NCI-H2107 treated with DMSO at 0.1 percent for 48 hours (cell line): ENCODE measurements around the gene SERPINB11.
"Not testable (repeated sequence)": the region's sequence is repeated elsewhere in the genome, so short reads cannot be mapped to it uniquely, and the experiment has no call there.

Source experiments
- DNase-seq: peaks from one replicate; lab custom pipeline; 2025; ENCODE audit not compliant: unreplicated experiment; lab: John Stamatoyannopoulos, UW

The SERPINB11 gene

DNA sequence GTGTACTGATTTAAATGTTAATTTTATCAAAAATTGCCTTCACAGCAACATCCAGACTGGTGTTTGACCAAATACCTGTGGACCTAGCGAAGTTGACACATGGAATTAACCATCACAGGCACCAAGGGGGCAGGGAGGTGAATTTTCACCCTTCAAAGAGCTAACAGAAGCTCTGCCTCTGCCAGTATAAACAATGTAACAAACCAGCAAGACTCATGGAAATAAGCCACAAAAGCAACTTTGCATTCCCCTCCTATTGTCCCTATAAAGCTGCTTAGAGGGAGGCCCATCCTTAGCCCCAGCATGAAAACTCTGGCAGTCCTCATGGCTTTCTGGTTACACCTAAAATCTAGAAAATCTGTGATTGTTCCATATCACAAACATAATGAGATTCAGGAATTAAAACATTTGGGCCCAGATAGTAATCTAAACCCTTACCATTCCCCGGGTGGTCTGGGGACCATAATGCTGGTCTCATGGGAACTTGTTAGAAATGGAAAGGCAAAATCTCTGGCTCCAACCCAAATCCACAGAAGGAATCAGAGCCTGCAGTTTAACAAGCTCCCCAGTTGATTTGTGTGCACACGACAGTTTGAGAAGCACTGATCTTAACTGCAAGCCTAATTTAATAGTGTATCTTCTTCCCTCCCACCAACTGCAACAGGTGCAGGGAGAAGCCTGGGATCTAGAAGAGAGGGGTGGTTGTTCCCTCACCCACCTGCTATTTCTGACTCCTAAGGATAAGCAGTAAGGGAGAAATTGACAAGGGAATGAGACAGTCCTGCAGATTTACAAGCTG is 23.1 kb downstream of the SERPINB11 start:
- peak; percentile 18 for DNase-seq

DNA sequence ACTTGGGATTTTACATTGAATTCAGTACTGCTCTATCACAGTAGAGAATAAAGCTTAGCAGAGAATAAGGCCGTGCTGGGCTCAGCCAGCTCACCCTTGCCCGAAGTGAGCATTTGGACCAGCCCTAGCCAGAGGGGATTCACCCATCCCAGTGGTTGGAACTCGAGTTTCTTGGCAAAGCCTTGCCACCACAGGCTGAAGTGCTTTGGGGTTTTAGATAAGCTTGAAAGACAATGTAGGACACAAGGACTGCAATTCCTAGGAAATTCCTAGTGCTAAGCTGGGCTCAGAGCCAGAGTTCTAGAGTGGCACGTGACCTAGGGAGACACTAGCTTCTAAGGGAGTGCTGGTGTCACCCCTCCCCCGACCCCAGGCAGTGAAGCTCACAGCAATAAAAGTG is 28.0 kb downstream of the SERPINB11 start:
- DNase-seq = no peak

DNA sequence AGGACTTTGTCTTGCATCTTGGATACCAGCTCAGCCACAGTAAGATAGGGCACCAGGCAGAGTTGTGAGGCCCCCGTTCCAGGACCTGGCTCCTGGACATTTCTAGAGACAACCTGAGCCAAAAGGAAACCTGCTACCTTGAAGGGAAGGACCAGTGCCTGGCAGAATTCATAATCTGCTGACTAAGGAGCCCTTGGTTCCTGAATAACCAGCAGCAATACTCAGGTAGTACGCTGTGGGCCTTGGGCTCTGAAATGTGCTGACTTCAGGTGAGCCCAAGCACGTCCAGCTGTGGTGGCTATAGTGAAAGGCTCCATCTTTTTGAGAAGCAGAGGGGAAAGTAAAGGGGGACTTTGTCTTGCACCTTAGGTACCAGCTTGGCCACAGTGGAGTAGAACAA is 28.5 kb downstream of the SERPINB11 start:
- no peak for DNase-seq

DNA sequence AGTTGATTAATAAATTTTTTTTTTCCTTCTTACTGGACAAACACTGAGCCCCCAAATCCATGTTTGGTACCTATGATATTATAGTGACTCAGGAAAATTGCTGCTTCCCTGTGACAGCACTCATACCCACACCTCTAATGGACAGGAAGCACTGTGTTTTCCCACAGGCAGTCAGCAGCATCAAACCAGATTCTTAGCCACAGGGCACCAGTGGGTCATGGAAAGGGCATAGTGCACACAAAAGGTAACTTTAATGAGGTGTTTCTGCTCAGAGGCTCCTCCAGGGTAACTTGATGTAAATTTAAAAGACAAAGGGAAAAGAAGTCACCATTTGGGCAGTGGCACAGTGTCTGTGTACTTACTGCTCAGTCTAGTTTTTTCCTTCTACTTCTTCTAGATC is 34.1 kb downstream of the SERPINB11 start:
- DNase-seq = no peak

DNA sequence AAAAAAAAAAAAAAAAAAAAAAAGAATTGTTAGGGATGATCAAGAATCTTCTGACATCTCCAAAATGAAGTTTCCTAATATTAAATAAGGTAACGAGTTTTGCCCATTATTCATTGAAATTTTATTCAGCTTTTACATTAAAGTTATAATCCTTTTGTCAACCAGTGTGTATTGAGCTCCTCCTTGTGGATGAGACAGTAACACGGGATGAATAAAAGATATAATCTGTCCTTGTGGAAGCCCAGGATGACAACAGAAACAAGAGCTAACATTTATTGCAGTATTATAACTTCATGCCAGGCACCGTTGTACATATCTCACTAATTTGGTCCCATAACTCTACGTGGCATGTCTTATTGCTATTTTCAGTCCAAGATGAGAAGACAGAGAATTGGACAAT is 39.0 kb downstream of the SERPINB11 start:
- DNase-seq = no peak

DNA sequence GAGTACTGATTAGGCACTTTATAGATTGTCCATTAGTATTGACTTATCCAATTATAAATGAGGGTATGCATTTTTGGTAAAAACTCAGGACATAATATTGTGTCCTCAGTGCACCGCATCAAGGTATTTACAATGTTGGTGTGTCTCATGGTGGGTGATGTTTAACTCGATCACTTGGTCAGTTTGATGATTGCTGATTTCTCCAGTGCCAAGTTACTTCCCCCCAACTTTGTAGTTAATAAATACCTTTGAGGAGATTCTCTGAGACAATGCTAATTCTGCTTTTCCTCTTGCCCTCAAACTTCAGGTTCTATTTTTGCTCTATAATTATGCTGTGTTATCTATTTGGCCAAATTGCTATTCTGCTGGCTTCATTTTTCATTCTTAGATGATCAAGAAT is 44.2 kb downstream of the SERPINB11 start:
- no peak for DNase-seq

DNA sequence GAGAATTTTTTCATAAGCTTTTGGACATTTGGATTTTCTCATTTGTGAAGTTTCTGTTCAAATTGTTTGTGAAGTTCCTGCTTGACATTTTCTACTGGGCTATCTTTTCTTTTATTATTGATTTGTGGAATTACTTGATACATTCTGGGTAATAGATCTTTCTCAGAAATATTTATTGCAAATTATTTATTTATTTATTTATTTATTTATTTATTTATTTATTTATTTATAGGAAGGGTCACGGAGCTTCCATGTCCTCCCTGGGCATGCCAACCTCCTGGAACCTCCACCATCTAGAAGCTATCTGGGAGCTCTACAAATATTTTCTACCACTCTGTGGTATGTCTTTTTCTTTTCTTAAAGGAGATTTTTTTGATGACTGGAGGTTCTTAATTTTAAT is 46.7 kb downstream of the SERPINB11 start:
- DNase-seq = no peak

DNA sequence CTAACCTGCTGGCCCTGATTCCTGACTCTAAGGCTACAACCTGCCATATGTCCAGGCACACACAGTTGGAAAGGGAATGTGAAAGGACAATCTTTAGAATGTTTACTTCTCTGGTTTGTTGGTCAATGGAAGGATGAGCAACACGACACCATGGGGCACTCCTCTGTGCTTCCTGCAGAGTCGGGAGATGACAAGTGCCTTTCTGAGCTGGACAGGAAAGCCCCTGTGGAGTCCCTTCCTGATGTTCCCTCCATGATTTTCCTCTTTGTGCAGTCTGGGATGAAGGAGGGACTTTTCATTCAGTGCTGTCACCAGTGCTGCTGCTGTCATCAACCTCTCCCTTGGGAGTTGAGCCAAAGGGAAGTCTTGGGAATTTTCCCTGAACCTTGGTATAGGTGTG is 49.9 kb downstream of the SERPINB11 start:
- no peak for DNase-seq

DNA sequence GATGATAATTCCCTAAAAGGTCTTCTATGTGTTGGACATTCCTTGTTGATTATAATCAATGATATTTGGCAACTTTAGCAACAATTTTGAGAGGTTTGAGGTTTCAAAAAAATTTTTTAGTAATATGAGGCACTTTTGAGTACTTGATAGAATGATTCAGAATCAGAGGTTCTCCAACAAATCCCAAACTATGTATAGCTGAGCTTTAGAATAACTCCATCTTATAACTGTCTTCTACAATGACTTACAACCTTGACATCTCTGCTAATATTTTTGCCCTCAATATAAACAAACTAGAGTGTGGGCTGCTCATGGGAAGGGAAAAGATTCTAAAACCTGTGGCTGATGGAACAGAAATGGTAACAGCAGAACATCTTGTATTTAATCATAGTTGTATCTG is 50.9 kb downstream of the SERPINB11 start:
- DNase-seq = no peak

DNA sequence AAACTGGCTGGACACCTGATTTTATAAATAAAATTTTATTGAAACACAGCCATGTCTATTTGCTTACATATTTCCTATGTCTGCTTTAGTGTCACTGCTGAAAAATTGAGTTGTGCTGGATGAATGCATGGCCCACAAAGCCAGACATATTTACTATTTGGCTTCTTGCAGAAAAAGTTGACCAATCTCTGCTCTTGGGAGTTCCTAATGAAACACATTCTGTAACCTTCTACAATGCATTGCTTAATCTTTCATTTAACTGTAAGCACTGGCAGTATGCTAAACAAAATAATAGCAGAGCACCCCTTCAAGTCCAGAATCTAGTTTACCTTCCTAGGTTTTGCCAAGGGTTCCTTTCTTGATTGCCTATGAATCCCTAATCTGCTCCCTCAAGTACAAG is 54.8 kb downstream of the SERPINB11 start:
- no peak for DNase-seq

DNA sequence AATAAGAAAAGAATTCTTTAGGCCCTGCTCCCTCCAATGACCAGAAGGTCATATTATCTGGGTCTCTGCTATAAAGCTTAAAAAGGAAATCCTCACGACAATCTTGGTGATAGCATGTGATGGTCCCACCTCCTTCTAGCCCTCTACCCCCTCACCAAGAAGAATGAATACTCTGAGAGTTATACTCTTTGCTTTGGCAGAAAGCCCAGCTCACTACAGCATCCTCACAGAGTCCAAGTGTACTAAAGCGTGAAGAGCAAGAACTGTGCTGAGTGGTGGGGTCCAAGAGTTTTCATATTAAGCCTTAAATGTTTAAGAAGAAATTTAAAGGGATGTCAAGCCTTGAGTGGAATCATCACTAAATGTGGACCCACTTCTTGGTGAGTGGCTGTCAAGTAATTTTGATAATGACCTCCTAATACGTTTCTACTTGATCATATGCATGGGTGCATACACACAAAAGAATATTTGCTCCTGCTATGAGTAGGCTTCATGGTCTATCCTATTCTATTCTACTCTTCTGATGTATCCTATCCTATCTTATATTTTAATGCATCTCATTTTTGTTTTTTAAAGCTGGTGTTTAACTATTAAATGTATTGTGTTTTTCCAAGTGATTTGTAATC is 56.0 kb downstream of the SERPINB11 start:
- DNase-seq = no peak

DNA sequence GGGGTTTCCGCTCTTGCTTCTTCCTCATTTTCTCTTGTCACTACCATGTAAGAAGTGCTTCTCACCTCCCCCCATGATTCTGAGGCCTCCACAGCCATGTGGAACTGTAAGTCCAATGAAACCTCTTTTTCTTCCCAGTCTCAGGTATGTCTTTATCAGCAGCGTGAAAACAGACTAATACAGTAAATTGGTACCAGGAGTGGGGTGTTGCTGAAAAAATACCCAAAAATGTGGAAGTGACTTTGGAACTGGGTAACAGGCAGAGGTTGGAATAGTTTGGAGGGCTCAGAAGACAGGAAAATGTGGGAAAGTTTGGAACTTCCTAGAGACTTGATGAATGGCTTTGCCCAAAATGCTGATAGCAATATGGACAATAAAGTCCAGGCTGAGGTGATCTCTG is 57.0 kb downstream of the SERPINB11 start:
- not testable (repeated sequence) for DNase-seq

DNA sequence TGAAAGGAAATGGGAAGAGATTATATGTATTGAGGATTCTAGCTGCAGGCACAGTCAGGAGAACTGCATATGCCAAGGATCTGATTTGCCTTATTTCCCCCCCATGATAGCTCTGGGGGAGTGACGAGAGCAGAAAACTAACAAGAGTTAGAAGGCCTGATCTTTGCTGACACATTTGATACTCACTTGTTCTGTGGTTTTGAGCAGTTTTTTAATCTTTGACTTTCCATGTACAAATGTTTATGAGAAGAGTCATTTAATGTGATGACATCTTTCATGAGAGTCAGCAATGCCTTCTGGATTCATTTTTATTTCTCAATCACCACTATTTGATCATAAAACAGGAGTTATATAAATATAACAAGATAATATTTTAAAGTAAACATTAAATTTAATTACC is 59.8 kb downstream of the SERPINB11 start:
- no peak for DNase-seq

DNA sequence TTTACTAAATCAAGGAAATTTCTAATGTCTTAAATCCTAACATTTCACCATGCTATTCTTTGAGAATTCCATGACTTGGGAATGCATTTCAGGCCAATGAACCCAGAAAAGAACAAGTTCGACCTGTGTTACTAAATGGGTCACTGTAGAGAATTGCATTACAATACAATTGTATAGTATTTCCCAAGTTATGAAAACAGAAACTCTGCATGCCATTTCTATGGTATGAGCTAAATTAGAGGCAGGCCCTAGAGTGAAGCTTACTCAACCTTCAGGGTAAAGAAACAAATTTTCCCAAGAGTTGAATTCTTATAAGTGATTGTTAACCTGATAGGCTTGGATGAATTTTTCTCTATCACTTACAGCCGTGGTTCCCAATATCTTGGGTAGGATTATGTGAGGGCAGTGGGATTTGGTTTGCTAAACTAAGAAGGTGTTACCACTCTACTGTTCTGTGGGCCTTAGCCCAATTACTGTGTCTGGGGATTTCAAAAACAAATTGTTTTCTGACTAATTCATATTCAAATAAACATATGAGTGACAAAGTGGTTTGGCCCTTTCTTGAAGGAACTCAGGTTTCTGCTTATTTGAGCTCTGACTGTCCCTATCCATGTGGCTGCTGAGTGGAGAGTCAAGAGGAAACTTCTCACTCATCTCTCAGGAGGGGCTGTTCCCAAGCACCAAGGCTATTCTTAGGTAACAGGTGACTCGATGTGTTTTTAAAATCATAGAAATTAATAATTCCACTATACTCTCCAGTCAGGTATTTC is 61.3 kb downstream of the SERPINB11 start:
- no peak for DNase-seq

DNA sequence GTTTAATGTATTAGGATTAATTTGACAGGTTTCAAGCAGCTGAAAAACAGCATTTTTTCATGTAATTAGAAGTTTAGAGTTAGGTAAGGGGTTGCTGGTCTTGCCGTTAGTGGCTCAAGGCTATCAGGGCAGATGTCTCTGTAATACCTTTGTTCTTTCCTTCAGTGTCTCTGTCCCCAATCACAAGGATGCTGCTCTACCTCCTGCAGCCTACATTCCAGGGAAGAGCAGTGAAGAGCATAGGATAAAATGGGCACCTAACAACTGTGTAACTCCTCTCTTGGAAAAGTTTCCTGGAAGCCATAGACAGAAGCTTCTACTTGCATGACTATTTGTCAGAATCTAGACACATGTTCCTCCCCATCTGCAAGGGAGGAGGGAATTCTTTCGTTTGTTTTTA is 63.1 kb downstream of the SERPINB11 start:
- DNase-seq = no peak
